CD4-positive, alpha-beta T cell (primary cell): Measurements from ENCODE around the gene SSBP3. TPM values are rescaled to one million over a fixed set of nuclear protein-coding genes. Genes with fewer than 3 reads are reported as not detected.

Source experiments
- ATAC-seq: fragments of 200-7000 bp; cut with Tn5 transposase; one replicate; pipeline ENCODE4 v1.10.0; 2022; ENCODE audit warnings: mild to moderate bottlenecking; ENCODE audit not compliant: poor library complexity
- CTCF ChIA-PET: fragments of 350-600 bp; sonication (Branson Sonifier 250); formaldehyde crosslinking; loops from one replicate; lab custom pipeline; 2021; ENCODE audit warnings: antibody characterized with exemption, inconsistent platforms; lab: Charles Lee
- POLR2A ChIA-PET: fragments of 350-600 bp; sonication (Branson Sonifier 250); formaldehyde crosslinking; loops from one replicate; lab custom pipeline; 2021; ENCODE audit warnings: antibody characterized with exemption, inconsistent platforms; lab: Charles Lee
- DNase-seq, 14 experiments: peaks; one replicate each; pipeline ENCODE4 v3.0.0-alpha.2; 2013 to 2020; ENCODE audit warnings: mixed read lengths in 2 of 14
- H3K27ac ChIP-seq, 2 donors: one replicate each; pipeline versions ENCODE4 v1.5.1 to v1.7.0; 2013; ENCODE audit warnings: low read length in 2 of 2, low read depth in 1 of 2, mild to moderate bottlenecking in 1 of 2
- H3K27me3 ChIP-seq, 2 experiments: 1 replicate in 1 of 2; 2 replicates in 1 of 2; pipeline versions ENCODE4 v1.6.1 to v1.7.0; 2013; ENCODE audit warnings: low read length in 2 of 2, control low read depth in 1 of 2, mild to moderate bottlenecking in 1 of 2, moderate library complexity in 1 of 2; ENCODE audit not compliant: insufficient read depth in 2 of 2, control insufficient read depth in 1 of 2
- H3K36me3 ChIP-seq: one replicate; pipeline ENCODE4 v1.6.1; 2013; ENCODE audit warnings: low read length, control low read depth; ENCODE audit not compliant: insufficient read depth
- H3K4me1 ChIP-seq: one replicate; pipeline ENCODE4 v1.6.1; 2013; ENCODE audit warnings: low read length, control low read depth; ENCODE audit not compliant: insufficient read depth
- H3K4me3 ChIP-seq: one replicate; pipeline ENCODE4 v1.5.1; 2013; ENCODE audit warnings: mild to moderate bottlenecking, low read length, moderate library complexity
- H3K9me3 ChIP-seq, 2 experiments: 1 replicate in 1 of 2; 2 replicates in 1 of 2; pipeline versions ENCODE4 v1.6.1 to v1.7.0; 2013; ENCODE audit warnings: low read length in 2 of 2, mild to moderate bottlenecking in 2 of 2, control low read depth in 1 of 2, moderate library complexity in 1 of 2; ENCODE audit not compliant: control insufficient read depth in 1 of 2, insufficient read depth in 1 of 2
- H3K27ac Mint-ChIP-seq: one replicate; pipeline ENCODE4 v1.8.0; 2020; ENCODE audit warnings: mixed read lengths
- H3K27me3 Mint-ChIP-seq: one replicate; pipeline ENCODE4 v1.8.0; 2021; ENCODE audit warnings: mixed read lengths
- H3K36me3 Mint-ChIP-seq: one replicate; pipeline ENCODE4 v1.8.0; 2021; ENCODE audit warnings: low read depth, mixed read lengths
- H3K4me1 Mint-ChIP-seq: one replicate; pipeline ENCODE4 v1.8.0; 2021; ENCODE audit warnings: low read depth, mixed read lengths
- H3K4me3 Mint-ChIP-seq: one replicate; pipeline ENCODE4 v1.8.0; 2020; ENCODE audit warnings: mild to moderate bottlenecking, mixed read lengths
- H3K9me3 Mint-ChIP-seq: one replicate; pipeline ENCODE4 v1.8.0; 2020; ENCODE audit warnings: mixed read lengths
- intact Hi-C, 2 experiments: fragments of 100-400 bp; cut with DNase I in 1 of 2; cut with micrococcal nuclease in 1 of 2; formaldehyde crosslinking; loops; one replicate each; pipeline versions ENCODE4 v1.15.1 to v1.9.0; 2023 to 2025; cut with DNase I, micrococcal nuclease
- total RNA-seq, 174 experiments: library from RNA in 2 of 174; stranded (reverse) in 2 of 174; gene quantifications; one replicate each; pipeline ENCODE4 v1.2.3 and lab custom pipeline; 2021 to 2026
- TF ChIP-seq, protein P1 (sequence below): fragments of 200-600 bp; IDR thresholded peaks from one replicate; pipeline ENCODE4 v1.8.0; 2022; ENCODE audit warnings: antibody characterized with exemption, mild to moderate bottlenecking

Gene SSBP3
- total RNA-seq, 2 experiments from 2014 or later: 50.6 to 52.4 TPM

DNA sequence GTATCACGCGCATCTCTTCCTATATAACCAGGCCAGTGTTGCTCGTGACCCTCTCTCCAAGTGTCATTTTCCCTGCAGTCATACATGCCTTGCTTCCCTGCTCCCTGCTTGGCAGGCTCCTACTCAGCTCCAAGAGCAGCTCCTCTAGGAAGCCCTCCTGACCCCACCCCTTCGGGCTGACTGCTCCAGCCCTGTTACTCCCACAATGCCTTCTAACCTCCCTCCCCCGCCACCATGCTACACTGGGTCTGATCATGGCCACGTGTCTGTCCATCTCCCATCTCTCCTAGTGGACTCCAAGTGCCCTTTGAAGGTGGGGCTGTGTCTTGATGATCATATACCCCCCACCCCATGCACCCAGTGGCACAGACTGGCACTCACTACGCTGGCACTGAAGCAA lies 161.5 kb downstream of the SSBP3 start:
- intact Hi-C loops: no loop called here
- POLR2A ChIA-PET: no interaction called here
- Mint-ChIP-seq H3K4me3 (no peak overlapping the region), H3K4me1 (no peaks in the 10 kb centered on the region), H3K9me3 (no peaks in the 10 kb centered on the region), H3K27ac (no peak overlapping the region), H3K27me3 (no peaks in the 10 kb centered on the region), H3K36me3 (peaks cover 42% of the 10 kb centered on the region)
- H3K9me3 ChIP-seq: no peaks in the 10 kb centered on the region
- no peak overlapping the region for H3K27ac ChIP-seq
- ATAC-seq: no peak
- TF ChIP-seq, protein P1, sequence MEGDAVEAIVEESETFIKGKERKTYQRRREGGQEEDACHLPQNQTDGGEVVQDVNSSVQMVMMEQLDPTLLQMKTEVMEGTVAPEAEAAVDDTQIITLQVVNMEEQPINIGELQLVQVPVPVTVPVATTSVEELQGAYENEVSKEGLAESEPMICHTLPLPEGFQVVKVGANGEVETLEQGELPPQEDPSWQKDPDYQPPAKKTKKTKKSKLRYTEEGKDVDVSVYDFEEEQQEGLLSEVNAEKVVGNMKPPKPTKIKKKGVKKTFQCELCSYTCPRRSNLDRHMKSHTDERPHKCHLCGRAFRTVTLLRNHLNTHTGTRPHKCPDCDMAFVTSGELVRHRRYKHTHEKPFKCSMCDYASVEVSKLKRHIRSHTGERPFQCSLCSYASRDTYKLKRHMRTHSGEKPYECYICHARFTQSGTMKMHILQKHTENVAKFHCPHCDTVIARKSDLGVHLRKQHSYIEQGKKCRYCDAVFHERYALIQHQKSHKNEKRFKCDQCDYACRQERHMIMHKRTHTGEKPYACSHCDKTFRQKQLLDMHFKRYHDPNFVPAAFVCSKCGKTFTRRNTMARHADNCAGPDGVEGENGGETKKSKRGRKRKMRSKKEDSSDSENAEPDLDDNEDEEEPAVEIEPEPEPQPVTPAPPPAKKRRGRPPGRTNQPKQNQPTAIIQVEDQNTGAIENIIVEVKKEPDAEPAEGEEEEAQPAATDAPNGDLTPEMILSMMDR: no peak
- no peaks in the 10 kb centered on the region for H3K27me3 ChIP-seq
- H3K4me3 ChIP-seq: no peak overlapping the region
- H3K4me1 ChIP-seq: no peaks in the 10 kb centered on the region
- CTCF ChIA-PET: no interaction called here
- no peak for DNase-seq
- peaks cover 52% of the 10 kb centered on the region for H3K36me3 ChIP-seq

- ATAC-seq (no peak), DNase-seq (no peak)
- H3K4me3 Mint-ChIP-seq: no peak overlapping the region
- Histone ChIP-seq H3K9me3 (no peaks in the 10 kb centered on the region), H3K36me3 (peaks cover 58% of the 10 kb centered on the region), H3K27ac (no peak overlapping the region), H3K4me3 (no peak overlapping the region), H3K4me1 (no peaks in the 10 kb centered on the region), H3K27me3 (no peaks in the 10 kb centered on the region)
- CTCF ChIA-PET: no interaction called here
- intact Hi-C loops: no loop called here
- peaks cover 46% of the 10 kb centered on the region for H3K36me3 Mint-ChIP-seq
- TF ChIP-seq, protein P1: no peak
- no peaks in the 10 kb centered on the region for H3K27me3 Mint-ChIP-seq
- no peaks in the 10 kb centered on the region for H3K9me3 Mint-ChIP-seq
- POLR2A ChIA-PET: no interaction called here
- H3K4me1 Mint-ChIP-seq: no peaks in the 10 kb centered on the region
- no peak overlapping the region for H3K27ac Mint-ChIP-seq
These were observed 163.2 kb downstream of the SSBP3 start for GRCh38 chr1:54243022-54243421.

GRCh38 chr1:54241364-54241763 lies 164.8 kb downstream of the SSBP3 start:
- Histone ChIP-seq H3K27me3 (no peaks in the 10 kb centered on the region), H3K9me3 (no peaks in the 10 kb centered on the region), H3K27ac (no peak overlapping the region), H3K4me1 (no peaks in the 10 kb centered on the region), H3K4me3 (no peak overlapping the region), H3K36me3 (peaks cover 59% of the 10 kb centered on the region)
- no peaks in the 10 kb centered on the region for H3K4me1 Mint-ChIP-seq
- H3K9me3 Mint-ChIP-seq: no peaks in the 10 kb centered on the region
- ChIA-PET CTCF (no interaction called here), POLR2A (no interaction called here)
- H3K4me3 Mint-ChIP-seq: no peak overlapping the region
- TF ChIP-seq, protein P1: no peak
- intact Hi-C loops: no loop called here
- H3K27ac Mint-ChIP-seq: no peak overlapping the region
- H3K27me3 Mint-ChIP-seq: no peaks in the 10 kb centered on the region
- DNase-seq: no peak
- peaks cover 61% of the 10 kb centered on the region for H3K36me3 Mint-ChIP-seq
- ATAC-seq: no peak
